Measurements from ENCODE around the gene CLASP1.

DNA sequence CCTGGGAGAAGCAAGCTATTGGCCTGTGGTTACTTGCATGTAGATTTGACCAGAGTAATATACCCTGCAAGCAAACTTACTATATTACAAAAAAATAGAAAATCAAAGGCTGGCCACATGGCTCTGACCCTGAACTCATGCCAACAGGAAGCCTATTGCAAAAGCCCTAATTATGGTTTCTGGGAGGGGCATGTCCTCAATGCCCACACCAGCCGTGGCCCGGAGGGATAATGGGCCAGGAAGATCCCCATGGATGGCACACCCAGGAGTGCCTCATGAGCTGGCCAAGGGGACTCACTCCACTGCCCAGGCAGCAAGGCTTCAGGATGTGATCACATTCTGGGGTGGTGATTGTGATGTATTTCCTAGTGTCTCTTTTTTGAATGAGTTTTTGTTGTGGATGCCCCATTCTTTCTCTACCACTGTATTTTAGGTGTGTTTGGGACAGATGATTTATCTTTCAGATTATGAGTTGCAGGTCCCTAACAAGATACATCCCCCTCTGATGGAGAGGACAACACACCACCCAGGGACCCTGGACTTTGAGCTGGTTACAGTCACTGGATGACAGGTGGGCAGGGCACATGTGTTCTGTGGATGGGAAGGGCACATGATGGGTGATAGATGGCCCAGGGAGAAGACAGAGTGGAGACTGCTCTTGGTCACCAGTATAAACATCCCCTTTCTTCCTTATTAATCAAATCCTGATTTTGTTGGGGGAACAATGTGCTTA is 345.6 kb downstream of the CLASP1 start:
- TF ChIP-seq, protein P1, sequence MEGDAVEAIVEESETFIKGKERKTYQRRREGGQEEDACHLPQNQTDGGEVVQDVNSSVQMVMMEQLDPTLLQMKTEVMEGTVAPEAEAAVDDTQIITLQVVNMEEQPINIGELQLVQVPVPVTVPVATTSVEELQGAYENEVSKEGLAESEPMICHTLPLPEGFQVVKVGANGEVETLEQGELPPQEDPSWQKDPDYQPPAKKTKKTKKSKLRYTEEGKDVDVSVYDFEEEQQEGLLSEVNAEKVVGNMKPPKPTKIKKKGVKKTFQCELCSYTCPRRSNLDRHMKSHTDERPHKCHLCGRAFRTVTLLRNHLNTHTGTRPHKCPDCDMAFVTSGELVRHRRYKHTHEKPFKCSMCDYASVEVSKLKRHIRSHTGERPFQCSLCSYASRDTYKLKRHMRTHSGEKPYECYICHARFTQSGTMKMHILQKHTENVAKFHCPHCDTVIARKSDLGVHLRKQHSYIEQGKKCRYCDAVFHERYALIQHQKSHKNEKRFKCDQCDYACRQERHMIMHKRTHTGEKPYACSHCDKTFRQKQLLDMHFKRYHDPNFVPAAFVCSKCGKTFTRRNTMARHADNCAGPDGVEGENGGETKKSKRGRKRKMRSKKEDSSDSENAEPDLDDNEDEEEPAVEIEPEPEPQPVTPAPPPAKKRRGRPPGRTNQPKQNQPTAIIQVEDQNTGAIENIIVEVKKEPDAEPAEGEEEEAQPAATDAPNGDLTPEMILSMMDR (conservative IDR thresholded peaks at IDR 0.05; ENCODE audit: low read depth in 2 of 2), result no peak
- TF ChIP-seq EZH2 (IDR thresholded peaks at IDR 0.05; ENCODE audit: low read depth, unreplicated experiment), result no peak
- no peak for TF ChIP-seq NANOG (IDR thresholded peaks at IDR 0.05; ENCODE audit: borderline replicate concordance)
- TF ChIP-seq POLR2AphosphoS5 (IDR thresholded peaks at IDR 0.05; ENCODE audit: low read depth), result no peak
- TF ChIP-seq, protein P2, sequence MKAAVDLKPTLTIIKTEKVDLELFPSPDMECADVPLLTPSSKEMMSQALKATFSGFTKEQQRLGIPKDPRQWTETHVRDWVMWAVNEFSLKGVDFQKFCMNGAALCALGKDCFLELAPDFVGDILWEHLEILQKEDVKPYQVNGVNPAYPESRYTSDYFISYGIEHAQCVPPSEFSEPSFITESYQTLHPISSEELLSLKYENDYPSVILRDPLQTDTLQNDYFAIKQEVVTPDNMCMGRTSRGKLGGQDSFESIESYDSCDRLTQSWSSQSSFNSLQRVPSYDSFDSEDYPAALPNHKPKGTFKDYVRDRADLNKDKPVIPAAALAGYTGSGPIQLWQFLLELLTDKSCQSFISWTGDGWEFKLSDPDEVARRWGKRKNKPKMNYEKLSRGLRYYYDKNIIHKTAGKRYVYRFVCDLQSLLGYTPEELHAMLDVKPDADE (IDR thresholded peaks at IDR 0.05), result no peak
- no peak for TF ChIP-seq EZH2phosphoT487 (IDR thresholded peaks at IDR 0.05; ENCODE audit: unreplicated experiment)
- TF ChIP-seq, protein P3, sequence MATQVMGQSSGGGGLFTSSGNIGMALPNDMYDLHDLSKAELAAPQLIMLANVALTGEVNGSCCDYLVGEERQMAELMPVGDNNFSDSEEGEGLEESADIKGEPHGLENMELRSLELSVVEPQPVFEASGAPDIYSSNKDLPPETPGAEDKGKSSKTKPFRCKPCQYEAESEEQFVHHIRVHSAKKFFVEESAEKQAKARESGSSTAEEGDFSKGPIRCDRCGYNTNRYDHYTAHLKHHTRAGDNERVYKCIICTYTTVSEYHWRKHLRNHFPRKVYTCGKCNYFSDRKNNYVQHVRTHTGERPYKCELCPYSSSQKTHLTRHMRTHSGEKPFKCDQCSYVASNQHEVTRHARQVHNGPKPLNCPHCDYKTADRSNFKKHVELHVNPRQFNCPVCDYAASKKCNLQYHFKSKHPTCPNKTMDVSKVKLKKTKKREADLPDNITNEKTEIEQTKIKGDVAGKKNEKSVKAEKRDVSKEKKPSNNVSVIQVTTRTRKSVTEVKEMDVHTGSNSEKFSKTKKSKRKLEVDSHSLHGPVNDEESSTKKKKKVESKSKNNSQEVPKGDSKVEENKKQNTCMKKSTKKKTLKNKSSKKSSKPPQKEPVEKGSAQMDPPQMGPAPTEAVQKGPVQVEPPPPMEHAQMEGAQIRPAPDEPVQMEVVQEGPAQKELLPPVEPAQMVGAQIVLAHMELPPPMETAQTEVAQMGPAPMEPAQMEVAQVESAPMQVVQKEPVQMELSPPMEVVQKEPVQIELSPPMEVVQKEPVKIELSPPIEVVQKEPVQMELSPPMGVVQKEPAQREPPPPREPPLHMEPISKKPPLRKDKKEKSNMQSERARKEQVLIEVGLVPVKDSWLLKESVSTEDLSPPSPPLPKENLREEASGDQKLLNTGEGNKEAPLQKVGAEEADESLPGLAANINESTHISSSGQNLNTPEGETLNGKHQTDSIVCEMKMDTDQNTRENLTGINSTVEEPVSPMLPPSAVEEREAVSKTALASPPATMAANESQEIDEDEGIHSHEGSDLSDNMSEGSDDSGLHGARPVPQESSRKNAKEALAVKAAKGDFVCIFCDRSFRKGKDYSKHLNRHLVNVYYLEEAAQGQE (IDR thresholded peaks at IDR 0.05; ENCODE audit: unreplicated experiment), result no peak
